GM18498 (cell line): ENCODE data around the gene TXNDC11.

ENCODE experiments used
- ATAC-seq: cut with Tn5 transposase; IDR thresholded peaks from one replicate; pipeline ENCODE4 v1.9.1; 2021; ENCODE audit warnings: mild to moderate bottlenecking, moderate library complexity; ENCODE audit not compliant: unreplicated experiment

TXNDC11 gene

GRCh38 chr16:11633113-11633512 is 109.5 kb downstream of the TXNDC11 start:
- ATAC-seq = no peak

GRCh38 chr16:11632455-11632939 is 110.2 kb downstream of the TXNDC11 start:
- ATAC-seq = no peak

GRCh38 chr16:11631214-11631613 is 111.4 kb downstream of the TXNDC11 start:
- ATAC-seq = no peak

- no peak for ATAC-seq
Observed at GRCh38 chr16:11630768-11631056, 111.9 kb downstream of the TXNDC11 start.

GRCh38 chr16:11630046-11630767 is 112.5 kb downstream of the TXNDC11 start:
- no peak for ATAC-seq
